GM12878 (cell line): ENCODE data around the gene POFUT1. TPM values are rescaled to one million over a fixed set of nuclear protein-coding genes. Genes with fewer than 3 reads are reported as not detected.

ENCODE experiments used
- ATAC-seq: fragments of 200-7000 bp; cut with Tn5 transposase; 3 replicates; pipeline ENCODE4 v1.9.1; 2020; ENCODE audit warnings: mild to moderate bottlenecking, moderate library complexity
- BruUV-seq: library from RNA; stranded (reverse); fragments of 400-500 nt; replicated peaks from 2 replicates; lab custom pipeline; 2021; lab: Mats Ljungman, UMichigan
- CTCF ChIA-PET: fragments of 300-600 bp; sonication (Branson Sonifier 250); formaldehyde crosslinking; extraction: SDS; loops from one replicate; lab custom pipeline; 2021; ENCODE audit warnings: inconsistent platforms; lab: Yijun Ruan, JAX
- POLR2A ChIA-PET: fragments of 350-600 bp; formaldehyde crosslinking; extraction: SDS; loops from one replicate; lab custom pipeline; 2021; ENCODE audit warnings: inconsistent platforms; lab: Charles Lee
- RAD21 ChIA-PET: fragments of 300-600 bp; sonication (Branson Sonifier 250); formaldehyde crosslinking; loops from one replicate; lab custom pipeline; 2023; ENCODE audit warnings: antibody characterized with exemption; ENCODE audit not compliant: unreplicated experiment; lab: Charles Lee
- SMC1A ChIA-PET: fragments of 300-600 bp; sonication (Branson Sonifier 250); formaldehyde crosslinking; loops from one replicate; lab custom pipeline; 2023; ENCODE audit not compliant: unreplicated experiment, uncharacterized antibody; lab: Charles Lee
- DNase-seq: peaks from one replicate; pipeline ENCODE4 v3.0.0-alpha.2; 2011; ENCODE audit warnings: low read depth, low spot score
- FAIRE-seq: peaks from 3 replicates; lab custom pipeline; 2011; peaks lifted over from hg19 to GRCh38; lab: Jason Lieb, UNC
- H2AFZ ChIP-seq: 2 replicates; pipeline ENCODE4 v1.6.0; 2011; ENCODE audit warnings: low read depth, low read length, control low read depth; ENCODE audit not compliant: control insufficient read depth
- H3K27ac ChIP-seq: 2 replicates; pipeline ENCODE4 v1.5.1; 2011; ENCODE audit warnings: control low read depth; ENCODE audit not compliant: control insufficient read depth, insufficient read depth
- H3K27me3 ChIP-seq, 2 experiments: replicated peaks in 1 of 2; 2 replicates each; pipeline versions ENCODE4 v1.6.0 to v1.6.1; 2011; ENCODE audit warnings: low read length in 1 of 2; ENCODE audit not compliant: control insufficient read depth in 2 of 2, insufficient read depth in 2 of 2
- H3K36me3 ChIP-seq, 2 experiments: 2 replicates each; pipeline ENCODE4 v1.5.1; 2011; ENCODE audit warnings: low read length in 1 of 2; ENCODE audit not compliant: control insufficient read depth in 2 of 2, insufficient read depth in 2 of 2
- H3K4me1 ChIP-seq: 2 replicates; pipeline ENCODE4 v1.6.1; 2011; ENCODE audit warnings: mild to moderate bottlenecking, low read length, moderate library complexity, mixed read lengths; ENCODE audit not compliant: control insufficient read depth, insufficient read depth
- H3K4me2 ChIP-seq: 2 replicates; pipeline ENCODE4 v1.6.0; 2011; ENCODE audit warnings: control low read depth; ENCODE audit not compliant: control insufficient read depth, insufficient read depth
- H3K4me3 ChIP-seq: fragments of 200-600 bp; sonication (generic); 2 replicates; pipeline ENCODE4 v1.5.1; 2016
- H3K79me2 ChIP-seq: 2 replicates; pipeline ENCODE4 v1.6.0; 2011; ENCODE audit warnings: low read length; ENCODE audit not compliant: control insufficient read depth, insufficient read depth
- H3K9ac ChIP-seq: 2 replicates; pipeline ENCODE4 v1.8.0; 2011; ENCODE audit warnings: low read length, control low read depth, mixed read lengths; ENCODE audit not compliant: control insufficient read depth, insufficient read depth
- H3K9me3 ChIP-seq: replicated peaks from 3 replicates; pipeline ENCODE4 v1.5.1; 2011; ENCODE audit warnings: mild to moderate bottlenecking, low read length; ENCODE audit not compliant: control insufficient read depth, insufficient read depth
- H4K20me1 ChIP-seq: 2 replicates; pipeline ENCODE4 v1.6.0; 2011; ENCODE audit not compliant: control insufficient read depth, insufficient read depth
- ESRRA ChIP-seq: IDR thresholded peaks from 2 replicates; pipeline ENCODE4 v1.6.1; 2012; ENCODE audit warnings: mild to moderate bottlenecking, low read length, improper control_type of control experiment
- MEF2A ChIP-seq: IDR thresholded peaks from 2 replicates; pipeline ENCODE4 v1.6.1; 2011; ENCODE audit warnings: low read depth, mild to moderate bottlenecking, low read length, moderate library complexity; ENCODE audit not compliant: insufficient read depth
- MEF2B ChIP-seq: fragments of 450-650 bp; IDR thresholded peaks from 2 replicates; pipeline ENCODE4 v1.6.1; 2018; ENCODE audit warnings: mild to moderate bottlenecking, moderate library complexity; ENCODE audit not compliant: partially characterized antibody, poor library complexity, severe bottlenecking
- TCF12 ChIP-seq: IDR thresholded peaks from 2 replicates; pipeline ENCODE4 v1.6.1; 2011; ENCODE audit warnings: low read depth, mild to moderate bottlenecking, low read length
- ZNF384 ChIP-seq: IDR thresholded peaks from 2 replicates; pipeline ENCODE4 v1.6.1; 2012; ENCODE audit warnings: low read depth, mild to moderate bottlenecking, low read length, improper control_type of control experiment, borderline replicate concordance
- whole genome bisulfite sequencing: methylation state at CpG from one replicate; pipeline ENCODE4 v1.1.6; 2016; ENCODE audit warnings: low lambda C conversion rate; ENCODE audit not compliant: insufficient replicate concordance, insufficient coverage; ENCODE audit errors: missing lambda C conversion rate; 5-methylcytosine and 5-hydroxymethylcytosine counted together
- in situ Hi-C: fragments of 300-500 bp; cut with MboI; formaldehyde crosslinking; loops from 9 replicates; pipeline ENCODE4 v1.14.3; 2018; ENCODE audit warnings: mixed read lengths
- intact Hi-C: fragments of 100-400 bp; cut with micrococcal nuclease; formaldehyde crosslinking; loops from one replicate; pipeline ENCODE4 v1.14.2; 2022; ENCODE audit not compliant: unreplicated experiment
- polyA plus RNA-seq, 11 experiments: library from polyadenylated mRNA; depleted of rRNA in 4 of 11; unstranded in 6 of 11; stranded (reverse) in 5 of 11; fragments of >200 nt; fragmentation: Nextera tagmentation in 4 of 11; fragmentation: Illumina TruSeq in 1 of 11; extraction: Ambion mirVana in 4 of 11; extraction: Trizol in 1 of 11; gene quantifications; 1 replicate in 1 of 11; 2 replicates in 10 of 11; pipeline versions ENCODE4 v1.2.1 to v1.2.3, GENCODE V29; 2011 to 2016; ENCODE audit warnings: inconsistent platforms in 2 of 11, missing spikeins in 2 of 11, low read depth in 1 of 11
- total RNA-seq, 4 experiments: library from RNA; depleted of rRNA in 3 of 4; stranded (reverse); fragments of >200 nt in 3 of 4; fragmentation: Illumina TruSeq in 1 of 4; extraction: Trizol in 1 of 4; gene quantifications; 2 replicates each; pipeline versions ENCODE4 v1.2.1 to v1.2.3, GENCODE V29; 2013 to 2021

POFUT1 gene
- total and polyA plus RNA-seq, 10 of the 15 experiments (the other 5 are each of a cell fraction or from before 2014, with no cell fraction given): 2.6 to 33.4 (median 23.1) TPM

DNA sequence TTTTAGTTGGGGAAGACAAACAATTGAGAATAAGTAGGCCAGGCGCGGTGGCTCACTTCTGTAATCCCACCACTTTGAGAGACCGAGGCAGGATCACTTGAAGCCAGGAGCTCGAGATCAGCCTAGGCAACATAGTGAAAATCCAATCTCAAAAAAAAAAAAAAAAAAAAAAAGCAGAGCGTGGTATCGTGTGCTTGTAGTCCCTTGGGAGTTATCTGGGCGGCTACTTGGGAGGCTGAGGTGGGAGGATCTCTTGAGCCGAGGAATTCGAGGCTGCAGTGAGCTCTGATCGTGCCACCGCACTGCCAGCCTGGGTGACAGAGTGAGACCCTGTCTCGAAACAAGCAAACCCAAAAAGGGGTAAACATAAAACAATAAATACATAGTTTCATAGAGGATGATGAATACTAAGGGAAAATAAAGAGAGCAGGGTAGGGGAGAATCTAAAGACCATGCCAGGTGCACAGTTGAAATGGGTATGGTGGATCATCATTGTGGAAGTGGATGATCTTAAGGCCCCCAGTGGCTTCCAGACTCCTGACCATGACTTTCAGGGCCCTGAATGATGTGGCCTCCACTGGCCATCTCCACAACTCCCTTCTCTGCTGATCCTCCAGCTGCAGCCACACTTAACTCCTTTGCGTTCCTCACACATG, 947 bp downstream of the POFUT1 start:
- Histone ChIP-seq H3K4me1 (peaks cover 18% of the 10 kb centered on the region), H3K4me2 (peak overlapping the region; percentile 77), H3K9me3 (no peaks in the 10 kb centered on the region), H3K79me2 (peaks cover 59% of the 10 kb centered on the region), H3K27me3 (no peaks in the 10 kb centered on the region), H3K4me3 (peak overlapping the region; percentile 99), H3K27ac (peak overlapping the region; percentile 81), H3K9ac (peak overlapping the region; percentile 98), H4K20me1 (no peaks in the 10 kb centered on the region; the same call in 1 of the 2 replicates), H3K36me3 (peaks cover 0 to 1% of the 10 kb centered on the region in 2 experiments; a peak in 2 of 4 replicates), H2AFZ (no peak overlapping the region)
- no TSS peak for BruUV-seq
- FAIRE-seq: no peak
- 38% methylated on average over 10 of the region's 13 CpGs for WGBS
- TF ChIP-seq ESRRA (no peak), MEF2A (no peak), TCF12 (no peak), MEF2B (peak; percentile 77), ZNF384 (peak; percentile 44)
- POLR2A ChIA-PET: interaction anchor here (0.6 to 0.7 kb wide), 3 partner anchors 110 to 1886 kb away, joined by 4 to 7 read pairs (median 5); no protein-coding TSS in a partner anchor
- RAD21 ChIA-PET: interaction anchor here (0.6 to 1.2 kb wide), 2 partner anchors 77 to 389 kb away, joined by 4 to 6 read pairs; no protein-coding TSS in a partner anchor
- no peak for DNase-seq
- SMC1A ChIA-PET: interaction anchor here (0.9 kb wide), 1 partner anchor 50 kb away, joined by 3 read pairs; no protein-coding TSS in a partner anchor
- ATAC-seq: no peak
- in situ Hi-C loops (no loop called here), intact Hi-C loops (loop anchor here (5.0 kb wide), 2 partner anchors 79 to 176 kb away; no protein-coding TSS in a partner anchor)
- CTCF ChIA-PET: interaction anchor here (0.7 to 0.9 kb wide), 2 partner anchors 70 to 151 kb away, joined by 3 read pairs; no protein-coding TSS in a partner anchor
